ENCODE data around the gene NAGK.

DNA sequence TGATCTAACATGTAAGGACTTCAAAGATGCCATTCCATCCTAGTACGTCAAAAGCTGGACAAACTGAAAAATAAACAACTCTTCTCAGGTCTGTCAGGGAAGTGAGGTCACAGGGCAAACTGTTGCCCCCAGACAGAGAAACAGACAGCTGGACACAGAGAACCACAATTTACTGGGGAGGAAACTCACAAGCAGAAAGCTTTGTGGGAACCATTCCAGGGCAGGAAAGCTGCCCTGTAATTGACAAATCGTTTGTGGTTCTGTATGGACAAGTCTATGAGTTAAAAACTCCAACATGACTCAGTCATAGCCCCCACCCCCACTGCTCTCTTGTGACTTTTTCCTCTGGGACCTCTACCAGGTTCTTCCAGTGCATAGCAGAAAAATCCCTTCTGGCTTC lies 33.2 kb downstream of the NAGK start:
- TF ChIP-seq JUND (IDR thresholded peaks at IDR 0.05) (no peak), CTCF (IDR thresholded peaks at IDR 0.05; ENCODE audit: low read depth, low read length, missing input control) (no peak), YY1 (IDR thresholded peaks at IDR 0.05) (no peak), REST (IDR thresholded peaks at IDR 0.05) (no peak), GABPA (IDR thresholded peaks at IDR 0.05 in 1 of 2, conservative IDR thresholded peaks at IDR 0.05 in 1 of 2) (no peak), FOXA1 (IDR thresholded peaks at IDR 0.05) (no peak)
